Sigmoid colon (tissue), 4 donors: ENCODE data around the gene SNX27.

Experiments used
- CTCF ChIP-seq, 4 experiments: fragments of 450-650 bp in 3 of 4; fragments of 200-600 bp in 1 of 4; IDR thresholded peaks; one replicate each; pipeline ENCODE4 v1.5.1; 2016 to 2019; ENCODE audit warnings: antibody characterized with exemption in 4 of 4, mild to moderate bottlenecking in 3 of 4, moderate library complexity in 2 of 4
- EP300 ChIP-seq, 4 donors: sonication (generic); formaldehyde crosslinking; IDR thresholded peaks; one replicate each; pipeline ENCODE4 v1.6.1; 2017; ENCODE audit warnings: antibody characterized with exemption in 4 of 4
- POLR2A ChIP-seq, 2 donors: fragments of 450-650 bp; IDR thresholded peaks; one replicate each; pipeline ENCODE4 v1.6.1; 2016; ENCODE audit warnings: antibody characterized with exemption in 2 of 2, mild to moderate bottlenecking in 2 of 2, moderate library complexity in 2 of 2
- POLR2AphosphoS5 ChIP-seq, 4 donors: sonication (generic); formaldehyde crosslinking; IDR thresholded peaks; one replicate each; pipeline ENCODE4 v1.6.1; 2017; ENCODE audit warnings: antibody characterized with exemption in 4 of 4

GRCh38 chr1:151641229-151641628 is 29.4 kb downstream of the SNX27 start:
- TF ChIP-seq POLR2A (IDR thresholded peaks at IDR 0.05) (no peak), CTCF (IDR thresholded peaks at IDR 0.05) (no peak), POLR2AphosphoS5 (IDR thresholded peaks at IDR 0.05) (no peak), EP300 (IDR thresholded peaks at IDR 0.05) (no peak)
